Measurements from ENCODE around the gene SAMD3. TPM values are rescaled to one million over a fixed set of nuclear protein-coding genes. Genes with fewer than 3 reads are reported as not detected.
"Not testable (repeated sequence)": the region's sequence is repeated elsewhere in the genome, so short reads cannot be mapped to it uniquely, and the experiment has no call there.

Gene SAMD3
- total RNA-seq, 1 donor from 2014 or later: not detected

DNA sequence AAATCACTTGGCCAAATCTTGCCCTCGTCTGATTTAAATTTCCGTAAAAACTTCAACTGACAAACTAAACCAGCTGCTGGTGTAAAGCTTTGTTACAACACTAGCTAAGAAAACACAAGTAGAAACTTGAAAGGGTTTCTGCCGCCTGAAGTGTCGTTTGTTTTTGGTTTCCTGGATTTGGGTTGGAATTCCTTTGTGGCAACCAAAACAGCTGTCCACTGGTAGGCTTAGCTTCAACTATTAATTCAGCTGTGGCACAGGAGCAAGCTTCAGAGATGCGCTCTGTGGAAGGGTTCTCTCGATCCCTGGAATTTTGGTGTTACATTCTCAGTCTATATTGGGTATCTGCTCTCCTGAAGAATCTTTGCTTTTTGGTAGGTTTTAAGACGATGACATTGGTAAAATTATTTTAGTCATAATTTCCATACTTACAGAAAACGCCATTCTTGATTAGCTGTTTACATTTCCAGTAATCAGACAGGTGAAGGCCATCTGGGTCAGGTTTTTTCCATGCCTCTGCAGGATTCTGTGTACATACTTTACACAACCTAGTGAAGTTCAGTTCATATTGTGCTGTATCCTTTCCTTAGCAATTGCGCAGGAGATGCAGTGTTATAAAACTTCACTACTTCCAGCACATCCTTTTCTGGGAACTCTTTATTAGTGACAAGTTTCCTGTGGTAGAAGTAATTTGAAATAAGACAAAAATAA is 29.9 kb upstream of the SAMD3 start:
- no peak for DNase-seq (ENCODE audit: low read depth)
- TF ChIP-seq, protein P1, sequence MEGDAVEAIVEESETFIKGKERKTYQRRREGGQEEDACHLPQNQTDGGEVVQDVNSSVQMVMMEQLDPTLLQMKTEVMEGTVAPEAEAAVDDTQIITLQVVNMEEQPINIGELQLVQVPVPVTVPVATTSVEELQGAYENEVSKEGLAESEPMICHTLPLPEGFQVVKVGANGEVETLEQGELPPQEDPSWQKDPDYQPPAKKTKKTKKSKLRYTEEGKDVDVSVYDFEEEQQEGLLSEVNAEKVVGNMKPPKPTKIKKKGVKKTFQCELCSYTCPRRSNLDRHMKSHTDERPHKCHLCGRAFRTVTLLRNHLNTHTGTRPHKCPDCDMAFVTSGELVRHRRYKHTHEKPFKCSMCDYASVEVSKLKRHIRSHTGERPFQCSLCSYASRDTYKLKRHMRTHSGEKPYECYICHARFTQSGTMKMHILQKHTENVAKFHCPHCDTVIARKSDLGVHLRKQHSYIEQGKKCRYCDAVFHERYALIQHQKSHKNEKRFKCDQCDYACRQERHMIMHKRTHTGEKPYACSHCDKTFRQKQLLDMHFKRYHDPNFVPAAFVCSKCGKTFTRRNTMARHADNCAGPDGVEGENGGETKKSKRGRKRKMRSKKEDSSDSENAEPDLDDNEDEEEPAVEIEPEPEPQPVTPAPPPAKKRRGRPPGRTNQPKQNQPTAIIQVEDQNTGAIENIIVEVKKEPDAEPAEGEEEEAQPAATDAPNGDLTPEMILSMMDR (conservative IDR thresholded peaks at IDR 0.05; ENCODE audit: low read depth, low read length): no peak
- no peak overlapping the region for H3K4me3 ChIP-seq (ENCODE audit: low read depth, low read length)

DNA sequence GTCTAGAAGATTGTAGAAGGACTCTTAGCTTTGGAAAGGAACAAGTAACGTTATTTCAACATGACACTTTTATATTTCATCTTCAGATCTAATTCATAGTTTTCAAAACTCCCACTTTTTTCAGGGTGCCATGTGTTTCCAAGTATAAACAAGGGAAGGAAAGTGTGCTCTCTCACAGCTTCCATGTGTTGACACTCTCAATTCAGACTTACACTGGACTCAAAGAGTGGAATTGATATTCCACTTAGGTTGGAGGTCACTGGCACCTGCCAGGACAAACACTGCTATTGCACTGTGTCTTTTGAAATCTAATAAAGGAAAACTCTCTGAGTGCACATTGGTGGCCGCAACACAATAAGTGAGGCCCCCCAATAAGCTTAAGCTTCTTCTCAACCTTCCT is 22.5 kb upstream of the SAMD3 start:
- DNase-seq (ENCODE audit: low read depth): no peak
- TF ChIP-seq, protein P1 (conservative IDR thresholded peaks at IDR 0.05; ENCODE audit: low read depth, low read length): no peak
- no peak overlapping the region for H3K4me3 ChIP-seq (ENCODE audit: low read depth, low read length)

DNA sequence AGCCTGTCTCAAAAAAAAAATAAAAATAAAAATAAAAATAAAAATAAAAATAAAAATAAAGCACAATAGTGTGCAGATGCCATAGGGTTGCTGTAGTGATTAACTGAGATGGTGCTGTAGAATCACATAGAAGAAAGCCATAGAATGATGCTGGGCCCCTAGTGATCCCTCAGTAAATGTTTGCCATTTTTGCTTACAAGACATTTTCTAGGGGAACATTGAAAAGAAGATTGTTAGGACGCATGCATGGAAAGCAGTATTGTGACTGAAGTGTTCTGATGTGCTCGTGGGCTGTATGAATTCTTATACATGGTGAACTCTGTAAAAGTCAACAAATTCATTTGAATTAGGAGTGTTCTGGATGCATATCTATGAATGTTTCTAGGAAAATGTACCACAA is 22.0 kb upstream of the SAMD3 start:
- TF ChIP-seq, protein P1 (conservative IDR thresholded peaks at IDR 0.05; ENCODE audit: low read depth, low read length): no peak
- H3K4me3 ChIP-seq (ENCODE audit: low read depth, low read length): no peak overlapping the region
- no peak for DNase-seq (ENCODE audit: low read depth)

DNA sequence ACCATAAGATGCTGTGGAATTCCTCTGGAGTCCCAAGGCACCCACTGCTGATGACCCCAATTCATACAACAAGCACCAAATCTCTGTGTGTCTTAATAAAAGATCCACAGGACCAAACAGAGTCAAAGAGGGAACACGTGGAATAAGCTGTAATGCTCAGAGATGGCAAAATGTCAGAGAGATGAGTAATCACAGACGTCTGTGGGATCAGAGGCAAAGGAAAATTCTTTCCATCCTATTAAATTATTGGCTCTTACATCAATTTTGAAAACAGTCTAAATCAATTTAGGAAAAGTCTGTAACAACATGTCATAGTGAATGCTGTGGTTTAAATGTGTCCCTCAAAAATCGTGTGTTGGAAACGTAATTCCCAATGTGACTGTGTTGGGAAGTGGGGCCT is 17.5 kb upstream of the SAMD3 start:
- TF ChIP-seq, protein P1 (conservative IDR thresholded peaks at IDR 0.05; ENCODE audit: low read depth, low read length): no peak
- no peak for DNase-seq (ENCODE audit: low read depth)
- H3K4me3 ChIP-seq (ENCODE audit: low read depth, low read length): no peak overlapping the region

DNA sequence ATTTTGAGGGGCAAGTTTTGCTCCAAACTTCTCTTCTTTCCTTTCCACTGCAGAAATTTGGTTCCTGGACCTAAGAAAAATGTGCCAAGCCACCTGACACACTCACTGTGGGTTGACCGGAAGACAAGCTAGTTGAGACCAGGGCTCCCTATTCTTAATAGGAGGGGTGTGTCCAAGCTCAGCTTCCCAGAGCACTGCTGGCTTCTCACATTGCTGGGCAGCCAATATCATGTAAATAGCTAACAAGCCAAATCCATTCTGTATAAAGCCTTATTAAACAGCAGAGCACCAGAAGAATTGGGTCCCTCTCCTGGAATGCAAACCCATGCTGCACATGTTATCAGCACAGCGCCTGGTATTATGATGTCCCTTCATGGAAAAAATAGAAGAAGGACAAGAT is 17.0 kb upstream of the SAMD3 start:
- no peak overlapping the region for H3K4me3 ChIP-seq (ENCODE audit: low read depth, low read length)
- TF ChIP-seq, protein P1 (conservative IDR thresholded peaks at IDR 0.05; ENCODE audit: low read depth, low read length): no peak
- no peak for DNase-seq (ENCODE audit: low read depth)

DNA sequence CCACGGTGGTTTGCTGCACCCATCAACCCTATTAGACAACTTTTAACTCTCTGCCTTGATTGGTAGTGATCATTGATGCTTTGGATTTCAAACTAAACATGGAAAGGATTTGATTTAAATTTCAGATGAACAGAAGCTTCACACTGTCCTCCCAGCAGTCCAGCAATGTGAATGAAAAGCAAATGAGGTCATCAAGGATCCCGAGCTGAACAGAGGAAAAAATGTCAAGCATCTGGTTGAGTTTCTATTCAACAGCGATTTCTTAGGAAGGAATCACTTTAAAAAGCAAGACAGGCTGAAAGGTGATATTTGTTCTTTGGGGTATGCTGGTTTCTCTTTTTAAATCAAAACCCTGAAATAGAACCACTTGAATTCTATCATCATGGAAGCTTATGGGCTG is 10.6 kb upstream of the SAMD3 start:
- peak; percentile 4 for DNase-seq (ENCODE audit: low read depth)
- TF ChIP-seq, protein P1 (conservative IDR thresholded peaks at IDR 0.05; ENCODE audit: low read depth, low read length): no peak
- H3K4me3 ChIP-seq (ENCODE audit: low read depth, low read length): no peak overlapping the region

DNA sequence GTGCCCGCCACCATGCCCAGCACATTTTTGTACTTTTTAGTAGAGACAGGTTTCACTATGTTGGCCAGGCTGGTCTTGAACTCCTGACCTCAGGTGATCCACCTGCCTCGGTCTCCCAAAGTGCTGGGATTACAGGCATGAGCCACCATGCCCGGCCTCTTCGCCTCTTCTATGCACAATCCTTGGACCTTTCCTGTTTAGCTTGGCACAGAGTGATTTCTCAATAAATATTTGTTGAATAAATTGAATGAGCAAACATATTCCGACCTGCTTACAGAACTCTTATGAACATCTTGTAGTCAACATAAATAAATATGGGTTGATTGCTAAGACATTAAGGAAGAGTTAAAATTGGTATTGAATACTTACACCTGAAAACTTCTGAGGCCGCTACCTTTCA is 7.8 kb upstream of the SAMD3 start:
- H3K4me3 ChIP-seq (ENCODE audit: low read depth, low read length); DNase-seq (ENCODE audit: low read depth): not testable (repeated sequence)
